Measurements from ENCODE around the gene MCC.

The MCC gene

GRCh38 chr5:113378959-113379541, 109.2 kb downstream of the MCC start:
- Histone ChIP-seq H3K27me3 (ENCODE audit: control insufficient read depth, insufficient read depth, low read length) (no peaks in the 10 kb centered on the region), H3K4me1 (ENCODE audit: control insufficient read depth, insufficient read depth, low read length) (no peaks in the 10 kb centered on the region), H3K9me3 (ENCODE audit: control insufficient read depth, insufficient read depth, low read length) (no peaks in the 10 kb centered on the region), H3K36me3 (ENCODE audit: control insufficient read depth, insufficient read depth, low read length) (no peaks in the 10 kb centered on the region), H3K4me3 (ENCODE audit: low read depth, low read length) (no peak overlapping the region), H3K9ac (ENCODE audit: low read depth, low read length) (no peak overlapping the region)

DNA sequence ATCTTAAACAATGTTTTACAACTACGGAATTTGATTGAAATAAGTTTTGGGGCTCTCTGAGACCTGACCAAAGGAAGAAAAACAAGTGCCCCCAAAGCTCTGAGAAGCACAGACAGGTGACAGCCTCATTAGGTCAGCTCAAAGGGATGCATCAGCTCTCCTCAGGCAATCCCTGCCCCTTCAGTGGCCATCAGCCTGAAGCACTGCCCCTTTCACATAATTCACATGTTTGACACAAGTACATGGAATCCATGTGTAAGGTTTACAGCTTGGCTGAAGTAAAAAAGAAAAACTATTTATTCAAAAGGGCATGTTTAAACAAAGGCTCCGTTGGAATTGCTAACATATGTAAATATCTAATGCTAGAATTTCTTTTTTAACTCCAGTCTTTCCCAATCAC, 109.7 kb downstream of the MCC start:
- no peak overlapping the region for H3K9ac ChIP-seq (ENCODE audit: low read depth, low read length)
- no peaks in the 10 kb centered on the region for H3K4me1 ChIP-seq (ENCODE audit: control insufficient read depth, insufficient read depth, low read length)
- H3K27me3 ChIP-seq (ENCODE audit: control insufficient read depth, insufficient read depth, low read length) = no peaks in the 10 kb centered on the region
- no peaks in the 10 kb centered on the region for H3K9me3 ChIP-seq (ENCODE audit: control insufficient read depth, insufficient read depth, low read length)
- no peaks in the 10 kb centered on the region for H3K36me3 ChIP-seq (ENCODE audit: control insufficient read depth, insufficient read depth, low read length)
- H3K4me3 ChIP-seq (ENCODE audit: low read depth, low read length) = no peak overlapping the region

DNA sequence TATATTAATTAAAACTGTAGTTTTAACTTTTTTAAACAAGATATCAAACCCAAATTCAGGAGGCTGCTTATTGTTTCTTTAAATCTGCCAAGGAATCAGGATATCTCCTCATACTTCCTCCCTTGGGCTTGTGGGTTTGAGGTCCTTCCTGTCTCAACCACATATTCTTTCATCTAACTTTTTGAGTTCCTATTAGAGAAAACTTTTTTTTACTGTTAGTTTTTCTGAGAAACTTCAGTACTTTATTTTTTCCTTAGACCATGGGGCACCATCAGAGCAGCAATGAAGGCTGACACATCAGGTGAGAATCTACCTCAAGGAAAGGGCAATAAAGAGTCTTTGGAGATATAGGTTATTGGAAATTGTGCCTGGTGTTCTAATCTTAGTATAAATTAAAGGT, 110.2 kb downstream of the MCC start:
- H3K4me1 ChIP-seq (ENCODE audit: control insufficient read depth, insufficient read depth, low read length) = no peaks in the 10 kb centered on the region

DNA sequence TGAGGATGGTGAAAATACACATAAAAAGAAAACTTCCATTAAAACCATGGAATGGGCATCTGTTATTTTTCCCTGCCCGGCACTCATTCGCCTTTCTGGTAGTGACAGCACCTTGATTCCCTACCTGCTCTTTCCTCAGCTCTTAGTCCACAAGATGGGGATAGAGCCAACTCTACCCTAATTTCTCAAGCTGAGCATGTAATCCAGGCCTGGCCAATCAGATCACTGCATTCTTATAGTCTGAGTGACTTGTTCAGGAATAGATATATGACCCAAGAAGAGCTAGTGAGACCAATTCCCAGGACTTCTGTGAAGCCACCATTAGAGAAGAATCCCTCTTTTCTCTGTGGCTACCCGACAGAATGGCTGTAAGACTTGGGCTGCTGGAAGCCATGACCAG, 111.6 kb downstream of the MCC start:
- H3K4me1 ChIP-seq (ENCODE audit: control insufficient read depth, insufficient read depth, low read length) = no peaks in the 10 kb centered on the region
- H3K4me3 ChIP-seq (ENCODE audit: low read depth, low read length) = no peak overlapping the region
- no peak overlapping the region for H3K9ac ChIP-seq (ENCODE audit: low read depth, low read length)
- no peaks in the 10 kb centered on the region for H3K36me3 ChIP-seq (ENCODE audit: control insufficient read depth, insufficient read depth, low read length)
- no peaks in the 10 kb centered on the region for H3K27me3 ChIP-seq (ENCODE audit: control insufficient read depth, insufficient read depth, low read length)
- H3K9me3 ChIP-seq (ENCODE audit: control insufficient read depth, insufficient read depth, low read length) = no peaks in the 10 kb centered on the region

More for the DNA sequence above, 110.2 kb downstream of the MCC start:
- Histone ChIP-seq H3K9me3 (ENCODE audit: control insufficient read depth, insufficient read depth, low read length) (no peaks in the 10 kb centered on the region), H3K9ac (ENCODE audit: low read depth, low read length) (no peak overlapping the region), H3K27me3 (ENCODE audit: control insufficient read depth, insufficient read depth, low read length) (no peaks in the 10 kb centered on the region), H3K36me3 (ENCODE audit: control insufficient read depth, insufficient read depth, low read length) (no peaks in the 10 kb centered on the region), H3K4me3 (ENCODE audit: low read depth, low read length) (no peak overlapping the region)

DNA sequence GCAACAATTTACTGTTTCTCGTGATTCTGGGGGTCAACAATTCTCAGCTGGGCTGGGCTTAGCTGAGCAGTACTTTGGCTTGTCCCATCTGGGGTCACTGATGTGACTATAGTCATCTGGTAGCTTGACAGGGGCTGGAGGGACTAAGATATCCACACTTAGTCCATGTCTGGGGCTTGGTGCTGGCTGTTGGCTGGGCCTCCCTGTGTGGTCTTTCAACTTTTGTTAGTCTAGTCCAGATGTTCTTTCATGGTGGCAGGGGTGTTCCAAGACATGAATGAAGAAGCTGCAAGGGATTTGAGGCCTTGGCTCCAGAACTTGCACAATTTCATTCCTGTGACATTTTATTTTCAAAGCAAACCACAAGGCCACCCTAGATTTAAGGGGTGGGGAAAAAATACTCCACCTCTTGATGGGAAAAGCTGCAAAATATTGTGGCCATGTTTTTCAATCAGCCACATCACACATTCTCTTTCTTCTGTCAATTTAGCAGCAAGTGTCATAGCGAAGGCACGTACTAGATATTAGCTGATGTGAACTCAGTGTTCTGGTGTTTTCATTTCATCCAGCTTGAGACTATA, 112.7 kb downstream of the MCC start:
- Histone ChIP-seq H3K36me3 (ENCODE audit: control insufficient read depth, insufficient read depth, low read length) (no peaks in the 10 kb centered on the region), H3K4me3 (ENCODE audit: low read depth, low read length) (no peak overlapping the region), H3K27me3 (ENCODE audit: control insufficient read depth, insufficient read depth, low read length) (no peaks in the 10 kb centered on the region), H3K9me3 (ENCODE audit: control insufficient read depth, insufficient read depth, low read length) (no peaks in the 10 kb centered on the region), H3K9ac (ENCODE audit: low read depth, low read length) (no peak overlapping the region), H3K4me1 (ENCODE audit: control insufficient read depth, insufficient read depth, low read length) (no peaks in the 10 kb centered on the region)

GRCh38 chr5:113373426-113373825, 114.8 kb downstream of the MCC start:
- H3K4me3 ChIP-seq (ENCODE audit: low read depth, low read length) = no peak overlapping the region
- H3K27me3 ChIP-seq (ENCODE audit: control insufficient read depth, insufficient read depth, low read length) = no peaks in the 10 kb centered on the region

GRCh38 chr5:113371721-113372196, 116.5 kb downstream of the MCC start:
- Histone ChIP-seq H3K4me3 (ENCODE audit: low read depth, low read length) (no peak overlapping the region), H3K9ac (ENCODE audit: low read depth, low read length) (no peak overlapping the region), H3K4me1 (ENCODE audit: control insufficient read depth, insufficient read depth, low read length) (no peaks in the 10 kb centered on the region), H3K9me3 (ENCODE audit: control insufficient read depth, insufficient read depth, low read length) (no peaks in the 10 kb centered on the region), H3K36me3 (ENCODE audit: control insufficient read depth, insufficient read depth, low read length) (no peaks in the 10 kb centered on the region), H3K27me3 (ENCODE audit: control insufficient read depth, insufficient read depth, low read length) (no peaks in the 10 kb centered on the region)

More at GRCh38 chr5:113373426-113373825, 114.8 kb downstream of the MCC start:
- Histone ChIP-seq H3K9ac (ENCODE audit: low read depth, low read length) (no peak overlapping the region), H3K36me3 (ENCODE audit: control insufficient read depth, insufficient read depth, low read length) (no peaks in the 10 kb centered on the region), H3K4me1 (ENCODE audit: control insufficient read depth, insufficient read depth, low read length) (no peaks in the 10 kb centered on the region), H3K9me3 (ENCODE audit: control insufficient read depth, insufficient read depth, low read length) (no peaks in the 10 kb centered on the region)

GRCh38 chr5:113367586-113367985, 120.7 kb downstream of the MCC start:
- H3K27me3 ChIP-seq (ENCODE audit: control insufficient read depth, insufficient read depth, low read length) = no peaks in the 10 kb centered on the region
- H3K9me3 ChIP-seq (ENCODE audit: control insufficient read depth, insufficient read depth, low read length) = peaks cover 6% of the 10 kb centered on the region
- H3K36me3 ChIP-seq (ENCODE audit: control insufficient read depth, insufficient read depth, low read length) = no peaks in the 10 kb centered on the region
- H3K4me3 ChIP-seq (ENCODE audit: low read depth, low read length) = no peak overlapping the region
- H3K9ac ChIP-seq (ENCODE audit: low read depth, low read length) = no peak overlapping the region
- H3K4me1 ChIP-seq (ENCODE audit: control insufficient read depth, insufficient read depth, low read length) = no peaks in the 10 kb centered on the region

DNA sequence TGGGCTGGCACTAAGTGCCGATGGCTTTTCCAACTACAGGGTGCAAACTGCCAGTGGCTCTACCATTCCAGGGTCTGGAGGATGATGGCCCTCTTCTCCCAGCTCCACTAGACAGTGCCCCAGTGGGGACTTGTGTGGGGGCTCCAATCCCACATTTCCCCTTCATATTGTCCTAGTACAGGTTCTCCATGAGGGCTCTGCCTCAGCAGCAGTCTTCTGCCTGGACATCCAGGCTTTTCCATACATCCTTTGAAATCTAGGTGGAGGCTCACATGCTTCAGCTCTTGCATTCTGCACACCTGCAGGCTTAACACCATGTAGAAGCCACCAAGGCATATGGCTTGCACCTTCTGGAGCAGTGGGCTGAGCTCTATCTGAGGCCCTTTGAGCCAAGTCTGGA, 123.8 kb downstream of the MCC start:
- Histone ChIP-seq H3K4me3 (ENCODE audit: low read depth, low read length) (no peak overlapping the region), H3K9me3 (ENCODE audit: control insufficient read depth, insufficient read depth, low read length) (peaks cover 6% of the 10 kb centered on the region), H3K36me3 (ENCODE audit: control insufficient read depth, insufficient read depth, low read length) (no peaks in the 10 kb centered on the region), H3K27me3 (ENCODE audit: control insufficient read depth, insufficient read depth, low read length) (no peaks in the 10 kb centered on the region), H3K9ac (ENCODE audit: low read depth, low read length) (no peak overlapping the region), H3K4me1 (ENCODE audit: control insufficient read depth, insufficient read depth, low read length) (no peaks in the 10 kb centered on the region)

- Histone ChIP-seq H3K9ac (ENCODE audit: low read depth, low read length) (no peak overlapping the region), H3K27me3 (ENCODE audit: control insufficient read depth, insufficient read depth, low read length) (no peaks in the 10 kb centered on the region), H3K4me3 (ENCODE audit: low read depth, low read length) (no peak overlapping the region), H3K9me3 (ENCODE audit: control insufficient read depth, insufficient read depth, low read length) (peaks cover 6% of the 10 kb centered on the region), H3K36me3 (ENCODE audit: control insufficient read depth, insufficient read depth, low read length) (no peaks in the 10 kb centered on the region), H3K4me1 (ENCODE audit: control insufficient read depth, insufficient read depth, low read length) (no peaks in the 10 kb centered on the region)
Measured at GRCh38 chr5:113361701-113362100, 126.6 kb downstream of the MCC start.

GRCh38 chr5:113359419-113359818, 128.8 kb downstream of the MCC start:
- no peaks in the 10 kb centered on the region for H3K36me3 ChIP-seq (ENCODE audit: control insufficient read depth, insufficient read depth, low read length)
- no peak overlapping the region for H3K4me3 ChIP-seq (ENCODE audit: low read depth, low read length)
- no peak overlapping the region for H3K9ac ChIP-seq (ENCODE audit: low read depth, low read length)
- H3K27me3 ChIP-seq (ENCODE audit: control insufficient read depth, insufficient read depth, low read length) = no peaks in the 10 kb centered on the region
- peaks cover 2% of the 10 kb centered on the region for H3K9me3 ChIP-seq (ENCODE audit: control insufficient read depth, insufficient read depth, low read length)
- no peaks in the 10 kb centered on the region for H3K4me1 ChIP-seq (ENCODE audit: control insufficient read depth, insufficient read depth, low read length)

DNA sequence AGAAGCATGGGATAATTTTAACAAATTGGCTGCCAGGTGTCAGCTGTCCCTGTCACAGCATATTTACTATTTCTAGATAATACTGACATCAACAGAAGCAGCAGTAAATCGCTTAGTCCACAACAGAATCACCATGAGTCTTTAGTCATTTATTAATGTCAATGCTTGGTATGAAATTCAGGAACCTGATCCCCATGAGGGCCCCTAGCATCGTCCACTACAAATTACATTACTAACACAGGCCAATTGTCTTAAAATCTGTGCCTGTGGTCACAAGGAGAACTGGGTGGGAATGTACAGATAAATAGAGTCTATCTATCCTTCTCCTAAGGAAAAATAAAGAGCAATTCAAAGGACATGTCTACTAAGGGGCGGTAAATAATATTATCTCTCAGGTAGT, 129.6 kb downstream of the MCC start:
- H3K36me3 ChIP-seq (ENCODE audit: control insufficient read depth, insufficient read depth, low read length) = no peaks in the 10 kb centered on the region
- H3K4me3 ChIP-seq (ENCODE audit: low read depth, low read length) = no peak overlapping the region
- H3K9me3 ChIP-seq (ENCODE audit: control insufficient read depth, insufficient read depth, low read length) = no peaks in the 10 kb centered on the region
- no peaks in the 10 kb centered on the region for H3K27me3 ChIP-seq (ENCODE audit: control insufficient read depth, insufficient read depth, low read length)
- no peaks in the 10 kb centered on the region for H3K4me1 ChIP-seq (ENCODE audit: control insufficient read depth, insufficient read depth, low read length)
- H3K9ac ChIP-seq (ENCODE audit: low read depth, low read length) = no peak overlapping the region

Measured in iPS-15b (cell line).